ENCODE results near the gene ZNF263.

Gene ZNF263

GRCh38 chr16:3321816-3322215 is 38.5 kb downstream of the ZNF263 start:
- no peak overlapping the region for H3K27ac ChIP-seq
- H3K9ac ChIP-seq: no peak overlapping the region
- H3K79me2 ChIP-seq (ENCODE audit: insufficient read depth, low read depth): no peaks in the 10 kb centered on the region
- no peaks in the 10 kb centered on the region for H3K4me1 ChIP-seq (ENCODE audit: low read depth, poor library complexity, severe bottlenecking)
- H3K27me3 ChIP-seq (ENCODE audit: insufficient read depth, low read depth): no peaks in the 10 kb centered on the region
- TF ChIP-seq, protein P1, sequence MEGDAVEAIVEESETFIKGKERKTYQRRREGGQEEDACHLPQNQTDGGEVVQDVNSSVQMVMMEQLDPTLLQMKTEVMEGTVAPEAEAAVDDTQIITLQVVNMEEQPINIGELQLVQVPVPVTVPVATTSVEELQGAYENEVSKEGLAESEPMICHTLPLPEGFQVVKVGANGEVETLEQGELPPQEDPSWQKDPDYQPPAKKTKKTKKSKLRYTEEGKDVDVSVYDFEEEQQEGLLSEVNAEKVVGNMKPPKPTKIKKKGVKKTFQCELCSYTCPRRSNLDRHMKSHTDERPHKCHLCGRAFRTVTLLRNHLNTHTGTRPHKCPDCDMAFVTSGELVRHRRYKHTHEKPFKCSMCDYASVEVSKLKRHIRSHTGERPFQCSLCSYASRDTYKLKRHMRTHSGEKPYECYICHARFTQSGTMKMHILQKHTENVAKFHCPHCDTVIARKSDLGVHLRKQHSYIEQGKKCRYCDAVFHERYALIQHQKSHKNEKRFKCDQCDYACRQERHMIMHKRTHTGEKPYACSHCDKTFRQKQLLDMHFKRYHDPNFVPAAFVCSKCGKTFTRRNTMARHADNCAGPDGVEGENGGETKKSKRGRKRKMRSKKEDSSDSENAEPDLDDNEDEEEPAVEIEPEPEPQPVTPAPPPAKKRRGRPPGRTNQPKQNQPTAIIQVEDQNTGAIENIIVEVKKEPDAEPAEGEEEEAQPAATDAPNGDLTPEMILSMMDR (conservative IDR thresholded peaks at IDR 0.05; ENCODE audit: low read depth, low read length): no peak
- no peak overlapping the region for H2AFZ ChIP-seq (ENCODE audit: low read depth)
- no peak overlapping the region for H3K4me2 ChIP-seq
- no peaks in the 10 kb centered on the region for H4K20me1 ChIP-seq (ENCODE audit: insufficient read depth)
- H3K36me3 ChIP-seq (ENCODE audit: insufficient read depth): peaks cover 13% of the 10 kb centered on the region; the same call in 1 of the 2 replicates
- H3K4me3 ChIP-seq (IDR thresholded peaks at IDR 0.05; ENCODE audit: insufficient read depth, low read depth, low read length): no peak overlapping the region

GRCh38 chr16:3327514-3327913 is 44.2 kb downstream of the ZNF263 start:
- no peak overlapping the region for H3K4me3 ChIP-seq (IDR thresholded peaks at IDR 0.05; ENCODE audit: insufficient read depth, low read depth, low read length)
- no peaks in the 10 kb centered on the region for H3K79me2 ChIP-seq (ENCODE audit: insufficient read depth, low read depth)
- H2AFZ ChIP-seq (ENCODE audit: low read depth): no peak overlapping the region
- H4K20me1 ChIP-seq (ENCODE audit: insufficient read depth): no peaks in the 10 kb centered on the region
- 0 out of 2 replicates have a peak overlapping the region, but pooled peaks have one; percentile 8 for H3K4me2 ChIP-seq
- H3K9ac ChIP-seq: no peak overlapping the region
- no peak overlapping the region for H3K27ac ChIP-seq
- no peaks in the 10 kb centered on the region for H3K36me3 ChIP-seq (ENCODE audit: insufficient read depth)
- TF ChIP-seq, protein P1 (conservative IDR thresholded peaks at IDR 0.05; ENCODE audit: low read depth, low read length): no peak
- H3K27me3 ChIP-seq (ENCODE audit: insufficient read depth, low read depth): no peaks in the 10 kb centered on the region
- peaks cover 5% of the 10 kb centered on the region for H3K4me1 ChIP-seq (ENCODE audit: low read depth, poor library complexity, severe bottlenecking)

DNA sequence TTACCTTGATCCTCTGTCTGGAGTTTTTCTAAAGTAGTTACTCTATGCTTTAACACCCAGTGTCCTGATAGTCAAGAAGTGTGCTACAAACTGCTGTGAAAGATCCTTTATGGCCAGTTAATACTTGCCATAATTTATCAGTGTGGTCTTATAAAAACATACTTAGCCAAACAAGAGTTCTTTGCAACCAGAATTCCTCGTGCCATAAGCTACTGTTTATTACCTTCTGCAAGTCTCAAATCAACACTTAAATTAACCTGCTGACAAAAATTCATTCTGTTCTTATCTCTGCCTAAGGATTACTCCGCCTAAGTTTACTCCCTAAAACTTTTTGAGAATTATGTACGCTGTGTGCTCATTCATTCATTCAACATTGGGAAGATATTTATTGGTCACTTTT is 44.8 kb downstream of the ZNF263 start:
- no peak overlapping the region for H3K4me3 ChIP-seq (IDR thresholded peaks at IDR 0.05; ENCODE audit: insufficient read depth, low read depth, low read length)
- no peaks in the 10 kb centered on the region for H3K79me2 ChIP-seq (ENCODE audit: insufficient read depth, low read depth)
- H4K20me1 ChIP-seq (ENCODE audit: insufficient read depth): no peaks in the 10 kb centered on the region
- no peak overlapping the region for H3K9ac ChIP-seq
- H2AFZ ChIP-seq (ENCODE audit: low read depth): no peak overlapping the region
- H3K4me1 ChIP-seq (ENCODE audit: low read depth, poor library complexity, severe bottlenecking): peaks cover 5% of the 10 kb centered on the region
- H3K36me3 ChIP-seq (ENCODE audit: insufficient read depth): no peaks in the 10 kb centered on the region
- no peaks in the 10 kb centered on the region for H3K27me3 ChIP-seq (ENCODE audit: insufficient read depth, low read depth)
- TF ChIP-seq, protein P1 (conservative IDR thresholded peaks at IDR 0.05; ENCODE audit: low read depth, low read length): no peak
- no peak overlapping the region for H3K27ac ChIP-seq
- 0 out of 2 replicates have a peak overlapping the region, but pooled peaks have one; percentile 8 for H3K4me2 ChIP-seq

DNA sequence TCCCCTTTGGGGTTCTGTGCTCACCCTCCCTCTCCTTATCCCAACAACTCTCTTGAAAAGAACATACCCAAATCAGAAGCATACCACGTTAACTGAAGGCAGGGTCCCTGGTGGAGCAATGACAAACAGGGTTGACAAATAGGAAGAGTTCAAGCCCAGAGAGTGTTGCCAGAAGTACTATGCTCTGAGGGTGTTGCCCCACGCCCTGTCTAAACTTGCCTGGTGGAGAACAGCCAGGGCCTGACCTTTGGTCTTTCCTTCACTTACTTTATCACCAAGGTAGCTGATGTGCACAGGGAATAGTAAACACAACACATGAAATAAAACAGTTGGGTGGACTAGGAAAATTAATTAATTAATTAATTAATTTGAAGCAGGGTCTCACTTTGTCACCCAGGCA is 45.4 kb downstream of the ZNF263 start:
- TF ChIP-seq, protein P1 (conservative IDR thresholded peaks at IDR 0.05; ENCODE audit: low read depth, low read length): no peak
- Histone ChIP-seq H3K27ac (no peak overlapping the region), H2AFZ (ENCODE audit: low read depth) (no peak overlapping the region), H3K27me3 (ENCODE audit: insufficient read depth, low read depth) (no peaks in the 10 kb centered on the region), H4K20me1 (ENCODE audit: insufficient read depth) (no peaks in the 10 kb centered on the region), H3K4me3 (IDR thresholded peaks at IDR 0.05; ENCODE audit: insufficient read depth, low read depth, low read length) (no peak overlapping the region), H3K79me2 (ENCODE audit: insufficient read depth, low read depth) (no peaks in the 10 kb centered on the region), H3K36me3 (ENCODE audit: insufficient read depth) (no peaks in the 10 kb centered on the region), H3K4me1 (ENCODE audit: low read depth, poor library complexity, severe bottlenecking) (peaks cover 5% of the 10 kb centered on the region), H3K4me2 (no peak overlapping the region), H3K9ac (no peak overlapping the region)
